ENCODE data around the gene SNAP23.

The SNAP23 gene

GRCh38 chr15:42495361-42496212, at the start of gene SNAP23:
Gene SNAP23 (plus strand): TSS chr15:42495634. CDS start chr15:42511847, 16,213 bp downstream.
- peak; percentile 52 to 73 (median 61) for DNase-seq (ENCODE audit: low read depth in 4 of 4, low spot score in 1 of 4)

DNA sequence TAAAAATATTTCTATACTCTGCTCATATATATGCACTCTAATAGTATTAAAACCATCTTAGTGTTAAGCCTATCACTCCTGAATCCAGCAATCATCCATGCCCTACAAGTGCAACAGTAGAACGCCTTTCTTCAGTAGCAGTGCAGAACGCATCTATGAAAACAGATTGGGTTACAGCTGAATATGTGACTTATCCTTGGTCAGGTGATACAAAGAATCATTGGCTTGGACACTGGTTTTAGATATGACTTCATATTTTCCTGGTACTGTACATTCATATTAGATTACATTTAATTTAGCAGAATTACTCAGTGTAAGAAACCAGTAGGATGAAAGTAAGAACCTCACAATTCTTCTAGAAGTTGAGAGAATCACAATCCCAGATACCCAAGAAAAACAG, 47.8 kb upstream of the SNAP23 start:
- DNase-seq (ENCODE audit: low read depth in 4 of 4, low spot score in 1 of 4): no peak

GRCh38 chr15:42448281-42448680, 47.2 kb upstream of the SNAP23 start:
- DNase-seq (ENCODE audit: low read depth in 4 of 4, low spot score in 1 of 4): no peak

GRCh38 chr15:42449770-42450424, 45.5 kb upstream of the SNAP23 start:
- no peak for DNase-seq (ENCODE audit: low read depth in 4 of 4, low spot score in 1 of 4)

- no peak for DNase-seq (ENCODE audit: low read depth in 4 of 4, low spot score in 1 of 4)
These were observed 45.0 kb upstream of the SNAP23 start for GRCh38 chr15:42450425-42450790.

GRCh38 chr15:42453826-42454225, 41.6 kb upstream of the SNAP23 start:
- DNase-seq (ENCODE audit: low read depth in 4 of 4, low spot score in 1 of 4): no peak

DNA sequence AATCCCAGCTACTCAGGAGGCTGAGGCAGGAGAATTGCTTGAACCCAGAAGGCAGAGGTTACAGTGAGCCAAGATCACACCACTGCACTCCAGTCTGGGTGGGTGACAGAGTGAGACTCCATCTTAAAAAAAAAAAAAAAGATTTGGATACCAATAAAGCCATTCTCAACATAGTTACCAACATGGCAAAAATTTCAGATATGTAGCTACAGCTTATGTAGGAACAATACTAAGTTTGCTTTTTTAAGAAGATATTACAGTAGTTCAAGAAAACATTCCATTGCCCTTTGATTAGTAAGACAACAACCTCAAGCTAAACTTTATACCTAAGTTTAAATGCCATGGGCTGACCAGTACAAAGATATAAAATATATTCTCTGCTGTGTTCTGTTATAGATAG, 38.9 kb upstream of the SNAP23 start:
- no peak for DNase-seq (ENCODE audit: low read depth in 4 of 4, low spot score in 1 of 4)

- no peak for DNase-seq (ENCODE audit: low read depth in 4 of 4, low spot score in 1 of 4)
These were observed 38.5 kb upstream of the SNAP23 start for GRCh38 chr15:42456971-42457370.

- no peak for DNase-seq (ENCODE audit: low read depth in 4 of 4, low spot score in 1 of 4)
These were observed 37.7 kb upstream of the SNAP23 start for GRCh38 chr15:42457445-42458442.

DNA sequence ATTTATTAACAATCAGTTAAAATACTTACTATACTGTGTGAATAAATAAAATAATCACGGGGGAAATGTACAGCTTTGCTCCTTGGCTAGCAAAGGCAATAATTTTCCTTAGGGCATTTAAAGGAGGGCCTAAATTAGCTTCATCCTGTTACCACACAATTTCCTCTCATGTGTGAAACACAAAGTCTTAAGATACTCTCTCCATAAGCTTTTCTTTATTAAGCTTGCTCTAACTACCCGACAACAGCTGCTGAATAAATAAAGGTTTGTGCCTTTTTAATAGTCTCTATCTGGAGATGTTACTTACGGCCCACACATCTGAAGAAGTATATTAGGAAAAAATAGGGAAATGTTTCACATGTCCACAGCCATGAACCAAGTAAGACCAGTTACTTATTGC, 34.2 kb upstream of the SNAP23 start:
- no peak for DNase-seq (ENCODE audit: low read depth in 4 of 4, low spot score in 1 of 4)

- DNase-seq (ENCODE audit: low read depth in 4 of 4, low spot score in 1 of 4): no peak
These were observed 29.7 kb upstream of the SNAP23 start for GRCh38 chr15:42465520-42466259.

GRCh38 chr15:42471002-42471401, 24.4 kb upstream of the SNAP23 start:
- DNase-seq (ENCODE audit: low read depth in 4 of 4, low spot score in 1 of 4): no peak

DNA sequence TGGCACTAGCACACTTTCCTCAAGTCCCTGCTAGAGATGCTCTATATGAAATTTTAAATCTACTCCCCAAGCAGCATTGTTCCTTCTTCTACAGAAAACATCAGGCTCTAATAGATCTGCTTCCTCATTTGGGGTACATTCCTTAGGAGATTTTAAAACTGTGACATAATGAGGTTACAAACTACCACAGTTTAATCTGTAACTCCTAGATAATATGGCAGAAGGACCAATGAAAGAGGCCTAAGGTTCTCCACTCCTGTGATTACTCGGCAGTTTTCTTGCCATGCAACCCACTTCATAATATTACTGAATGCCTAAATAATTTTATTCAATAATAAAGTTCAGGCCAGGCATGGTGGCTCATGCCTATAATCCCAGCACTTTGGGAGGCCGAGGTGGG, 20.6 kb upstream of the SNAP23 start:
- no peak for DNase-seq (ENCODE audit: low read depth in 4 of 4, low spot score in 1 of 4)

DNA sequence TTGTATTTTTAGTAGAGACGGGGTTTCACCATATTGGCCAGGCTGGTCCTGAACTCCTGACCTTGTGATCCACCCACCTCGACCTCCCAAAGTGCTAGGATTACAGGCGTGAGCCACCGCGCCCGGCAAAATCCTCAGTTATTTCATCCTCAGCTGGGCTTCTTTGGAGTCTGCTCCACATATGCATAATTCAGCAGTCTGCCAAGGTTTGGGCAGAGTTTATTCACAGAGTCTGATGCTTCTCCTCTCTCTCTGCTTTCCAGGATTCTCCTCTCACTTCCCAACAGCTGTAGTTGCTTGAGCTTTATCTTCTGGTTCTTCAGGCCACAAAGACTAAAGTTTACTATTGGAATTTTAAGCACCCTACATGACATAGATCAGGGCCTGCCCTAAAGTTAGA, 12.7 kb upstream of the SNAP23 start:
- no peak for DNase-seq (ENCODE audit: low read depth in 4 of 4, low spot score in 1 of 4)

- DNase-seq (ENCODE audit: low read depth in 4 of 4, low spot score in 1 of 4): no peak
These were observed 11.8 kb upstream of the SNAP23 start for GRCh38 chr15:42483677-42484076.

GRCh38 chr15:42490291-42490670, 5.2 kb upstream of the SNAP23 start:
- no peak for DNase-seq (ENCODE audit: low read depth in 4 of 4, low spot score in 1 of 4)

DNA sequence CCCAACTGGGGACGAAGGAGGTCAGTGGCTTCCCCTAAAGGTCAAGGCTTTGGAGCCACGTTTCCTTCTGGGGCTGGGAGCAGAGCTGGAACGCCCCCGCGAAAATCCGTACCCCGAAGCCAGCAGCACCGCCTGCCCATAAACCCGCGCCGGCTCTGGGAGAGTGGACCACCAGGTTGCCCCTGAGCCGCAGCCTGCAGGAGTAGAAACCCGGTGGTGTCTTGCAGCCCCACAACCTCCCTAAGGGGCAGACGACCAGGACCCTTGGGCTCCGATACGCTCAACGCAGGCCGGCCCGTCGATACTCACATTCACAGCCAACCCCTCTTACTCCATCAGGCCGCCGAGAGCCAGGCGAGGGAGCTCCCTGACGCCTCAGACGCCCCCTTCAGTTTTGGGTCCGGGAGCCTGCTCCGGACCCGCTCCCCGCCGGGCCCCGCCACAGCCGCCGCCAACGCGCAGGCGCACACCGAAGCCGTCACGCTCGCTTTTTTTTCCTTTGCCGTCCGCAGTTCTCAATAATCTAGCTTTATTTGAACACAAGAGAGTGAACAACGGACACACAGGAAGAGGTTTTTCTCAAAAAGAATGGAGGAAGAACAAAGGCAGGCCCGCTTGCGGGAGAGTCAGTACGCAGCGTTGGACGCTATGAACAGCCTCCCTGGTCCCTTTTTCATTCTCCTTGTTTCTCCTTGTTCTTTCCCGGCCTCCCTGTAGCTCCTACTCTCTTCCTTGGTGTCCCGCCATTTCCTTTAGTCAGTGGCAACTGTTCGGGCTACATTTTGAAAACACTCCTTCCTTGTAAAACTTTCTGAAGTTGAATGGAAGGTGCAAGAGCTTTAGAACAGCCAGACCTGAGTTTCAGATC, 4.5 kb upstream of the SNAP23 start, which contains the start of gene ZNF106:
ZNF106 (minus strand) TSS at position 471 of the 868 bp plus-strand sequence. CDS start 18,852 bp downstream, outside the sequence.
- peak; percentile 59 to 74 (median 68) for DNase-seq (ENCODE audit: low read depth in 4 of 4, low spot score in 1 of 4)

DNA sequence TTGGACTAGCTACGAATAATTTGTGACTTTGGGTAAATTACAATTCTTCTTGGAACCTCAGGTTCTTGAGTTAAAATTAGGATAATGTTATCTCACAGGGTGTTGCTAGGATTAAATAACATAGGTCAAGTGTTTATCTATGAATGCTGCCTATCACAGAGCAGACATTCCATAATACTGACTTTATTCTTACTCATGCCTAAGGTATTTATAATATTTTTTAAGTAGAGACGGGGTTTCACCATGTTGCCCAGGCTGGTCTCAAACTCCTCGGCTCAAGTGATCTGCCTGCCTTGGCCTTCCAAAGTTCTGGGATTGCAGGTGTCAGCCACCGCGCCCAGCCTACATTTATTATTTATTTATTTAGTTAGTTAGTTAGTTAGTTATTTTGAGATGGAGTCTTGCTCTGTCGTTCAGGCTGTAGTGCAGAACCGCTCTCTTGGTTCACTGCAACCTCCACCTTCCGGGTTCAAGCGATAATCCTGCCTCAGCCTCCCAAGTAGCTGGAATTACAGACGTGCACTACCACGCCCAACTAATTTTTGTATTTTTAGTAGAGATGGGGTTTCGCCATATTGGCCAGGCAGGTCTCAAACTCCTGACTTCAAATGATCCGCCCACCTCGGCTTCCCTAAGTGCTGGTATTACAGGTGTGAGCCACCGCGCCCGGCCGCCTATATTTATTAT, 3.8 kb upstream of the SNAP23 start:
- no peak for DNase-seq (ENCODE audit: low read depth in 4 of 4, low spot score in 1 of 4)

GRCh38 chr15:42493679-42494078, 1.8 kb upstream of the SNAP23 start:
- DNase-seq (ENCODE audit: low read depth in 4 of 4, low spot score in 1 of 4): no peak

All from stimulated activated CD4-positive, alpha-beta T cell treated with anti-CD3 and anti-CD28 coated beads, Interleukin-1b, Interleukin-23, amount 100 ng/mL, for 24 hours (primary cell).